Non-pigmented ciliary epithelial cell (primary cell): ENCODE data around the gene DEK.
A peak's percentile ranks its signal among the peaks of the same experiment; 100 is the strongest.

Experiments
- DNase-seq: peaks from one replicate; pipeline ENCODE4 v3.0.0-alpha.2; 2010; ENCODE audit warnings: low read depth

The DEK gene

GRCh38 chr6:18265787-18266522, 1.6 kb upstream of the DEK start:
- no peak for DNase-seq

GRCh38 chr6:18264923-18265377, 620 bp upstream of the DEK start:
- DNase-seq: no peak

GRCh38 chr6:18263418-18264218, 712 bp downstream of the DEK start:
- DNase-seq: no peak

GRCh38 chr6:18262702-18263417, 1.5 kb downstream of the DEK start:
- no peak for DNase-seq

- no peak for DNase-seq
These were observed 2.5 kb downstream of the DEK start for GRCh38 chr6:18261877-18262276.

- no peak for DNase-seq
These were observed 3.8 kb downstream of the DEK start for GRCh38 chr6:18260448-18261106.

- DNase-seq: no peak
These were observed 4.5 kb downstream of the DEK start for GRCh38 chr6:18259675-18260447.

- no peak for DNase-seq
These were observed 9.5 kb downstream of the DEK start for GRCh38 chr6:18254793-18255192.

- DNase-seq: no peak
These were observed 10.7 kb downstream of the DEK start for GRCh38 chr6:18253635-18254034.

GRCh38 chr6:18249271-18249670, 15.1 kb downstream of the DEK start:
- no peak for DNase-seq

GRCh38 chr6:18248698-18249097, 15.6 kb downstream of the DEK start:
- no peak for DNase-seq

GRCh38 chr6:18247002-18247401, 17.3 kb downstream of the DEK start:
- DNase-seq: no peak

- no peak for DNase-seq
These were observed 18.1 kb downstream of the DEK start for GRCh38 chr6:18246205-18246604.

- DNase-seq: no peak
These were observed 18.7 kb downstream of the DEK start for GRCh38 chr6:18245642-18246041.

GRCh38 chr6:18245079-18245478, 19.3 kb downstream of the DEK start:
- no peak for DNase-seq

- DNase-seq: no peak
These were observed 20.1 kb downstream of the DEK start for GRCh38 chr6:18244251-18244650.

- no peak for DNase-seq
These were observed 20.9 kb downstream of the DEK start for GRCh38 chr6:18243302-18243893.

GRCh38 chr6:18242062-18242851, 22.1 kb downstream of the DEK start:
- peak; percentile 74 for DNase-seq

- no peak for DNase-seq
These were observed 22.9 kb downstream of the DEK start for GRCh38 chr6:18241208-18242038.
